Right renal pelvis (tissue), 4 donors: ENCODE data around the gene SCAMP2. TPM values are rescaled to one million over a fixed set of nuclear protein-coding genes. Genes with fewer than 3 reads are reported as not detected.
A peak's percentile ranks its signal among the peaks of the same experiment; 100 is the strongest.
"Not testable (repeated sequence)": the region's sequence is repeated elsewhere in the genome, so short reads cannot be mapped to it uniquely, and the experiment has no call there.

Experiments
- DNase-seq, 4 donors: peaks; one replicate each; pipeline ENCODE4 v3.0.0-alpha.2; 2013; ENCODE audit warnings: low read depth in 4 of 4, low spot score in 3 of 4, missing footprints in 1 of 4
- polyA plus RNA-seq, 4 donors: library from polyadenylated mRNA; unstranded; fragments of 120-200 nt; gene quantifications; one replicate each; pipeline ENCODE4 v1.2.1, GENCODE V29; 2013; ENCODE audit not compliant: insufficient read length in 4 of 4

Gene SCAMP2
- polyA plus RNA-seq = 10 to 100 TPM; 76.5 to 84.0 (median 80.3) TPM

GRCh38 chr15:74873036-74873755 lies at the start of gene SCAMP2:
Gene SCAMP2, minus strand, starts transcription at chr15:74873365. Its CDS starts 110 bp downstream, at chr15:74873255.
- DNase-seq = peak; percentile 90 to 92 (median 90)

- no peak for DNase-seq
These were observed 47.3 kb upstream of the SCAMP2 start for GRCh38 chr15:74920456-74920855.

- DNase-seq = no peak
These were observed 44.5 kb upstream of the SCAMP2 start for GRCh38 chr15:74917676-74918075.

GRCh38 chr15:74913799-74914198 lies 40.6 kb upstream of the SCAMP2 start:
- DNase-seq = not testable (repeated sequence)

- DNase-seq = no peak
These were observed 39.9 kb upstream of the SCAMP2 start for GRCh38 chr15:74913041-74913440.

- no peak for DNase-seq
These were observed 35.5 kb upstream of the SCAMP2 start for GRCh38 chr15:74908635-74909034.

- peak in 2 of 4 donors; percentile 5 to 8 for DNase-seq
These were observed 34.2 kb upstream of the SCAMP2 start for GRCh38 chr15:74907163-74907870.

GRCh38 chr15:74906450-74907162 lies 33.4 kb upstream of the SCAMP2 start, which contains the start of gene FAM219B:
Gene FAM219B, minus strand, starts transcription at chr15:74906851. Its CDS starts 51 bp downstream, at chr15:74906800.
- peak; percentile 77 to 85 (median 78) for DNase-seq

- DNase-seq = peak in 1 of 4 donors; percentile 8
These were observed 32.9 kb upstream of the SCAMP2 start for GRCh38 chr15:74906067-74906449.

GRCh38 chr15:74904190-74904805 lies 31.1 kb upstream of the SCAMP2 start:
- DNase-seq = no peak

GRCh38 chr15:74903676-74904075 lies 30.5 kb upstream of the SCAMP2 start:
- DNase-seq = no peak

GRCh38 chr15:74902295-74903075 lies 29.3 kb upstream of the SCAMP2 start:
- DNase-seq = no peak

- peak in 3 of 4 donors; percentile 17 to 28 (median 24) for DNase-seq
These were observed 28.5 kb upstream of the SCAMP2 start for GRCh38 chr15:74901612-74902063.

GRCh38 chr15:74897300-74897701 lies 24.1 kb upstream of the SCAMP2 start:
- no peak for DNase-seq

GRCh38 chr15:74896316-74896715 lies 23.2 kb upstream of the SCAMP2 start:
- DNase-seq = no peak

GRCh38 chr15:74895830-74896229 lies 22.7 kb upstream of the SCAMP2 start:
- no peak for DNase-seq

GRCh38 chr15:74894383-74894782 lies 21.2 kb upstream of the SCAMP2 start:
- not testable (repeated sequence) for DNase-seq

GRCh38 chr15:74893627-74894026 lies 20.5 kb upstream of the SCAMP2 start:
- no peak for DNase-seq

- DNase-seq = no peak
These were observed 19.8 kb upstream of the SCAMP2 start for GRCh38 chr15:74892931-74893330.

- no peak for DNase-seq
These were observed 19.1 kb upstream of the SCAMP2 start for GRCh38 chr15:74892313-74892712.
